C4-2B (cell line): ENCODE results near the gene CASQ2.

Experiments
- CTCF ChIP-seq: fragments of 450-650 bp; conservative IDR thresholded peaks from 2 replicates; pipeline ENCODE4 v1.5.1; 2017; ENCODE audit warnings: mild to moderate bottlenecking
- ZFX ChIP-seq: fragments of 450-650 bp; IDR thresholded peaks from 2 replicates; pipeline ENCODE4 v1.6.1; 2017

GRCh38 chr1:115765091-115765490 is 3.4 kb downstream of the CASQ2 start:
- TF ChIP-seq CTCF: no peak
- no peak for TF ChIP-seq ZFX
